Epithelial cell of esophagus (primary cell): ENCODE results near the gene HPCAL4.

Source experiments
- DNase-seq: peaks from one replicate; pipeline ENCODE4 v3.0.0; 2010; ENCODE audit warnings: low read depth
- H3K4me3 ChIP-seq: 2 replicates; pipeline ENCODE4 v1.5.1; 2011; ENCODE audit warnings: mild to moderate bottlenecking, low read length, control low read depth
- CTCF ChIP-seq: IDR thresholded peaks from 2 replicates; pipeline ENCODE4 v1.5.1; 2011; ENCODE audit warnings: low read depth, mild to moderate bottlenecking, low read length, control low read depth, inconsistent platforms; ENCODE audit not compliant: insufficient read depth; ENCODE audit errors: missing control alignments

Gene HPCAL4

GRCh38 chr1:39679821-39680220 lies 11.4 kb downstream of the HPCAL4 start:
- DNase-seq: peak; percentile 43
- no peak overlapping the region for H3K4me3 ChIP-seq
- TF ChIP-seq CTCF: no peak

- no peak for DNase-seq
- no peak overlapping the region for H3K4me3 ChIP-seq
- TF ChIP-seq CTCF: no peak
Observed at GRCh38 chr1:39678889-39679288, 12.3 kb downstream of the HPCAL4 start.

GRCh38 chr1:39677645-39678044 lies 13.6 kb downstream of the HPCAL4 start:
- H3K4me3 ChIP-seq: no peak overlapping the region
- no peak for DNase-seq
- TF ChIP-seq CTCF: no peak

GRCh38 chr1:39676948-39677548 lies 14.2 kb downstream of the HPCAL4 start:
- DNase-seq: no peak
- no peak overlapping the region for H3K4me3 ChIP-seq
- no peak for TF ChIP-seq CTCF

GRCh38 chr1:39675220-39675619 lies 16.0 kb downstream of the HPCAL4 start:
- peak; percentile 89 for DNase-seq
- TF ChIP-seq CTCF: no peak
- no peak overlapping the region for H3K4me3 ChIP-seq

- TF ChIP-seq CTCF: no peak
- H3K4me3 ChIP-seq: no peak overlapping the region
- DNase-seq: no peak
Observed at GRCh38 chr1:39673215-39673614, 18.0 kb downstream of the HPCAL4 start.

- H3K4me3 ChIP-seq: no peak overlapping the region
- DNase-seq: no peak
- no peak for TF ChIP-seq CTCF
Observed at GRCh38 chr1:39672551-39672947, 18.7 kb downstream of the HPCAL4 start.
